ENCODE data around the gene YBX2.

DNA sequence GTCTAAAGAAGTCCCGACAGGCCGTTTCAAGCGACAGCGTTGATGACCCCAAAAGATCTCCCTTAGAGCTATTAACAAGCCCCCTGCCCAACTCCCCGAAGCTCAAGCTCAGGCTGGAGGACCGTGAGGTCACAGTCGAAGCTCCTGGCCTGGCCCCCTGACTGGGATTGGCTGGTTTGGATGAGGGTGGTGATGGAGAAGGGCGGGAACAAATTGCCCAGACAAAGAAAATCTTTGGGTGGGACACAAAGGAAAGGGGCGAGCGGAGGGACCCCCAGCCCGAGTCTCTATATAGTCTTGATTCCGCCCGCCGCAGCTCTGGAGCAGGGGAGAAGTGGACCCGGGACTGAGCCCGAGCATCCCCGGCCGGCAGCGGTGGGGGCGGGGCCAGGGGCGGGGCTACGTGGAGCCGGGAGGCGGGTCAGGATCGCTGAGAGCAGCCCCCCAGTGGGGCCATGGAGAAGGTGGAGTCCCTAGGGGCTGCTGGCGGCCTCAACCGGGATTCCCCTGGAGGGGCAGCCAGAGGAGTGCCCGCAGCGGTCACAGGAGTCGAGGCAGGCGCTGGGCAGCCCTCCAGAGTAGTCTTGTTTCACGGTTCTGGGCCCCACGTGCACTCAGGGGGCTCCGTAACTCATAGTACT, 35.7 kb upstream of the YBX2 start:
- TF ChIP-seq, protein P1, sequence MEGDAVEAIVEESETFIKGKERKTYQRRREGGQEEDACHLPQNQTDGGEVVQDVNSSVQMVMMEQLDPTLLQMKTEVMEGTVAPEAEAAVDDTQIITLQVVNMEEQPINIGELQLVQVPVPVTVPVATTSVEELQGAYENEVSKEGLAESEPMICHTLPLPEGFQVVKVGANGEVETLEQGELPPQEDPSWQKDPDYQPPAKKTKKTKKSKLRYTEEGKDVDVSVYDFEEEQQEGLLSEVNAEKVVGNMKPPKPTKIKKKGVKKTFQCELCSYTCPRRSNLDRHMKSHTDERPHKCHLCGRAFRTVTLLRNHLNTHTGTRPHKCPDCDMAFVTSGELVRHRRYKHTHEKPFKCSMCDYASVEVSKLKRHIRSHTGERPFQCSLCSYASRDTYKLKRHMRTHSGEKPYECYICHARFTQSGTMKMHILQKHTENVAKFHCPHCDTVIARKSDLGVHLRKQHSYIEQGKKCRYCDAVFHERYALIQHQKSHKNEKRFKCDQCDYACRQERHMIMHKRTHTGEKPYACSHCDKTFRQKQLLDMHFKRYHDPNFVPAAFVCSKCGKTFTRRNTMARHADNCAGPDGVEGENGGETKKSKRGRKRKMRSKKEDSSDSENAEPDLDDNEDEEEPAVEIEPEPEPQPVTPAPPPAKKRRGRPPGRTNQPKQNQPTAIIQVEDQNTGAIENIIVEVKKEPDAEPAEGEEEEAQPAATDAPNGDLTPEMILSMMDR (IDR thresholded peaks at IDR 0.05) = no peak
- TF ChIP-seq POLR2A (IDR thresholded peaks at IDR 0.05) = no peak

All from body of pancreas (tissue), 4 donors.